ENCODE measurements around the gene NT5C.

Gene NT5C

GRCh38 chr17:75084039-75084660 is 47.4 kb downstream of the NT5C start:
- DNase-seq = no peak
- in situ Hi-C loops (cut with HindIII; ENCODE audit: low pct_ligation_motif_present, low pct_unique_long_range_greater_than_20kb, low sequenced_read_pairs) = no loop called here

GRCh38 chr17:75082683-75083082 is 48.9 kb downstream of the NT5C start:
- DNase-seq = no peak

GRCh38 chr17:75081611-75082540 is 49.7 kb downstream of the NT5C start:
- in situ Hi-C loops (cut with HindIII; ENCODE audit: low pct_ligation_motif_present, low pct_unique_long_range_greater_than_20kb, low sequenced_read_pairs) = no loop called here
- DNase-seq = no peak

More at GRCh38 chr17:75082683-75083082, 48.9 kb downstream of the NT5C start:
- in situ Hi-C loops (cut with HindIII; ENCODE audit: low pct_ligation_motif_present, low pct_unique_long_range_greater_than_20kb, low sequenced_read_pairs) = no loop called here

Data from ACHN (cell line).